GM19328 (cell line): ENCODE measurements around the gene MDH1.

ENCODE experiments used
- ATAC-seq: cut with Tn5 transposase; IDR thresholded peaks from one replicate; pipeline ENCODE4 v1.9.1; 2021; ENCODE audit warnings: mild to moderate bottlenecking, moderate library complexity; ENCODE audit not compliant: unreplicated experiment

MDH1 gene

GRCh38 chr2:63628403-63628942, 39.7 kb downstream of the MDH1 start:
- ATAC-seq: no peak

- no peak for ATAC-seq
Observed at GRCh38 chr2:63631501-63631900, 42.7 kb downstream of the MDH1 start.

- ATAC-seq: no peak
Observed at GRCh38 chr2:63632382-63632781, 43.6 kb downstream of the MDH1 start.

GRCh38 chr2:63639344-63639743, 50.6 kb downstream of the MDH1 start:
- no peak for ATAC-seq

GRCh38 chr2:63642946-63643345, 54.2 kb downstream of the MDH1 start:
- no peak for ATAC-seq

- ATAC-seq: no peak
Observed at GRCh38 chr2:63643486-63643885, 54.7 kb downstream of the MDH1 start.

- no peak for ATAC-seq
Observed at GRCh38 chr2:63648632-63649031, 59.9 kb downstream of the MDH1 start.

GRCh38 chr2:63649829-63650228, 61.1 kb downstream of the MDH1 start:
- ATAC-seq: no peak

- ATAC-seq: no peak
Observed at GRCh38 chr2:63650756-63651155, 62.0 kb downstream of the MDH1 start.

GRCh38 chr2:63651356-63651755, 62.6 kb downstream of the MDH1 start:
- no peak for ATAC-seq

- ATAC-seq: no peak
Observed at GRCh38 chr2:63651861-63652651, 63.3 kb downstream of the MDH1 start.

- no peak for ATAC-seq
Observed at GRCh38 chr2:63652652-63652985, 63.9 kb downstream of the MDH1 start.

- no peak for ATAC-seq
Observed at GRCh38 chr2:63654959-63655358, 66.2 kb downstream of the MDH1 start.
